Tibial nerve (tissue), 3 donors: ENCODE results near the gene EBF3.

ENCODE experiments used
- CTCF ChIP-seq, 5 experiments: fragments of 200-600 bp in 3 of 5; fragments of 450-650 bp in 2 of 5; sonication (generic) in 3 of 5; IDR thresholded peaks; one replicate each; pipeline ENCODE4 v1.5.1; 2016 to 2019; ENCODE audit warnings: antibody characterized with exemption in 5 of 5, mild to moderate bottlenecking in 3 of 5, moderate library complexity in 2 of 5
- POLR2A ChIP-seq, 2 donors: fragments of 450-650 bp; IDR thresholded peaks; one replicate each; pipeline ENCODE4 v1.6.1; 2017; ENCODE audit warnings: antibody characterized with exemption in 2 of 2, mild to moderate bottlenecking in 2 of 2, moderate library complexity in 2 of 2

- no peak for TF ChIP-seq CTCF (IDR thresholded peaks at IDR 0.05)
- TF ChIP-seq POLR2A (IDR thresholded peaks at IDR 0.05) = no peak
Measured at GRCh38 chr10:129866894-129867293, 97.2 kb downstream of the EBF3 start.
